Activated CD4-positive, CD25-positive, alpha-beta regulatory T cell treated with anti-CD3 and anti-CD28 coated beads, Interleukin-2, amount 50 U/mL, for 24 hours (primary cell): ENCODE results near the gene RAPGEF2.

Source experiments
- ATAC-seq, 2 donors: fragments of 150-1000 bp; cut with Tn5 transposase; one replicate each; pipeline ENCODE4 v1.10.0; 2021; ENCODE audit warnings: mild to moderate bottlenecking in 1 of 2, moderate library complexity in 1 of 2

The RAPGEF2 gene

GRCh38 chr4:159334461-159334860, 231.6 kb downstream of the RAPGEF2 start:
- no peak for ATAC-seq

DNA sequence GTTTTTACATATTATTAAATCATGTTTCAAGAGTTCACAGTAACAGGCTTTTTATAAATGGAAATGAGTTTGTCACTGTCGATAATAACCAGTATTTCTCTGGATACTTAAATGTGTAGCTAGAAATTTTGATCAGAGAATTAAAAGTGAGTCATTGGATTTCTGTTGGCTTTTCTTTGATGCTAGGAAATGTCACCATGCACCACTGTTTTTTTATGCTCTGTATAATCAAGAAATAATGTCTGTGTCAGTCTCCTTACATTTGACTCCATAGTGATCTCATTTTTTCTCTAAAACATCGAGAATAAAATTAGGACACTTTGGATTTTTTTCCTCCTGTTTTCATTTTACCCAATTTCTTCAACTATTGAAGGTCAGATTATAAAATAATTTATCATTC, 234.2 kb downstream of the RAPGEF2 start:
- no peak for ATAC-seq

DNA sequence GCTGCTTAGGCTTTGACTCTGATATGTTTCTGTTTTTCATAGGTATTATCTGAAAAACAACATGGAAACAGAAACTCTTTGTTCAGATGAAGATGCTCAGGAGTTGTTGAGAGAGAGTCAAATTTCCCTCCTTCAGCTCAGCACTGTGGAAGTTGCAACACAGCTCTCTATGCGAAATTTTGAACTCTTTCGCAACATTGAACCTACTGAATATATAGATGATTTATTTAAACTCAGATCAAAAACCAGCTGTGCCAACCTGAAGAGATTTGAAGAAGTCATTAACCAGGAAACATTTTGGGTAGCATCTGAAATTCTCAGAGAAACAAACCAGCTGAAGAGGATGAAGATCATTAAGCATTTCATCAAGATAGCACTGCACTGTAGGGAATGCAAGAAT, 238.6 kb downstream of the RAPGEF2 start:
- ATAC-seq = no peak

- no peak for ATAC-seq
Observed at GRCh38 chr4:159342374-159342773, 239.5 kb downstream of the RAPGEF2 start.

- no peak for ATAC-seq
Observed at GRCh38 chr4:159343116-159343515, 240.2 kb downstream of the RAPGEF2 start.

DNA sequence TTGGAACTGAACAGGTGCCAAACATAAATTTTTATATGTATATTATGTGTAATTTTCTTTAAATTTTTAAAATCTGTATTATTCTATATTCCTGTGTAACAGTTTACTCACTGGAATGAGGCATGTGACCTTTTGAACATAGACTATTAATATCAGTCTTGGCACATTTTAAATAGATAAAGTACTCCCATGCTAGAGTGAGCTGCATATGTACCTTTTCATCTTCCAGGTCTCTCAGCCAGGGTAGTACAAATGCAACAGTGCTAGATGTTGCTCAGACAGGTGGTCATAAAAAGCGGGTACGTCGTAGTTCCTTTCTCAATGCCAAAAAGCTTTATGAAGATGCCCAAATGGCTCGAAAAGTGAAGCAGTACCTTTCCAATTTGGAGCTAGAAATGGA, 242.0 kb downstream of the RAPGEF2 start:
- no peak for ATAC-seq

DNA sequence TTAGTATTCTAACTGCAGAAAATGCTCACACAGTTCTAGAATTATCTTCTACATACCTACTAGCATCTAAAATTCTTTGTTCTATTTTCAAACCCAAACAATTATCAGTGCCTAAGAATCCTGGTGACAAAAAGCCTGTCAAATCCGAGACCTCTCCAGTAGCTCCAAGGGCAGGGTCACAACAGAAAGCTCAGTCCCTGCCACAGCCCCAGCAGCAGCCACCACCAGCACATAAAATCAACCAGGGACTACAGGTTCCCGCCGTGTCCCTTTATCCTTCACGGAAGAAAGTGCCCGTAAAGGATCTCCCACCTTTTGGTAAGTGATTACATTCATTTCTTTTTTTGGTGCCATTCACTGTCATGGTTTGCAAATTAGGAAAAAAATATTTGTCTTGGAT, 243.8 kb downstream of the RAPGEF2 start:
- no peak for ATAC-seq

DNA sequence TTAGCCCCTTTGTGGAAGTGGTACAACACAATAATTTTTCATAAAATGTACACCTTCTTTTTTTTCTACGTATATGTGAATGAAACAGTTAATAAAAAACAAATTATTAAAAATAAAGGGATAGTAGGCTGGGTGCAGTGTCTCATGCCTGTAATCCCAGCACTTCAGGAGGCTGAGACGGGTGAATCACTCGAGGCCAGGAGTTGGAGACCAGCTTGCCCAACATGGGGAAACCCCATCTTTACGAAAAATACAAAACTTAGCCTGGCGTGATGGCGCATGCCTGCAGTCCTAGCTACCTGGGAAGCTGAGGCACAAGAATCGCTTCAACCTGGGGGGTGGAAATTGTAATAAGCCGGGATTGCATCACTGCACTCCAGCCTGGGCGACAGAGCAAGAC, 244.9 kb downstream of the RAPGEF2 start:
- ATAC-seq = no peak

DNA sequence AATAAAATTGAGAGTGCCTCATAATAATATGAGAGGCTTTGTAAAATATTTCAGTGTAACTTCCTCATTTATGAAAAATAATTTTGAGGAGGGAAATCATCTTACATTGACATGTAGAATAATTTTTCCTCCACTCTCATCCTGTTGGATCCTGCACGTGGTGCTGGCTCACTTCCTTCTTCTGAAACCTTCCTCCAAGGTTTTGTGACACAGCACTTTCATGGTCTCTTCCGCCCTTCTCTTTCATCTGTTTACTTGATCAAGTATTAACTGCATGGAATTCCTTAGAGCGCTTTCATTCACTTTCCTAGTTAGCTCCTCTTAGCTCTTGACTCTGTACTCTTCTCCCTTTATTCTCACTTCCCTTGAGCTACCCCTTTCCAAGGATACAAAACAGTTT, 246.5 kb downstream of the RAPGEF2 start:
- no peak for ATAC-seq

GRCh38 chr4:159352609-159353008, 249.7 kb downstream of the RAPGEF2 start:
- ATAC-seq = no peak

GRCh38 chr4:159353422-159354116, 250.7 kb downstream of the RAPGEF2 start:
- no peak for ATAC-seq

GRCh38 chr4:159355466-159355865, 252.6 kb downstream of the RAPGEF2 start:
- ATAC-seq = no peak

DNA sequence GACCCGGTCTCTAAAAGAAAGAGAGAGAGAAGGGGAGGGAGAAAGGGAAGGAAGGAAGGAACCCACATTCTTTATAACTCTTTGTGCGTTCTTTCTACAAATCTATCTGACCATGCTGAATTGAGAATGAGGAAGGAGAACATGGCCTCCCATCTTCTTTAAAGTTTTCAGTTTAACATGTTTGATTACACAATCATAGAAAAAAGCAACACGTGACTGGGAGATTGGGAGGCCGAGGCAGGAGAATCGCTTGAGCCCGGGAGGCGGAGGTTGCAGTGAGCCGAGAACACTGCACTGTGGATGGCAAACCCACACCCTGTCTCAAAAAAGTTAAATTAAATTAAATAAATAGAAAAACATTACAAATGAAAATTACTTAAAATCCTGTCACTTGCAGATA, 254.5 kb downstream of the RAPGEF2 start:
- no peak for ATAC-seq

DNA sequence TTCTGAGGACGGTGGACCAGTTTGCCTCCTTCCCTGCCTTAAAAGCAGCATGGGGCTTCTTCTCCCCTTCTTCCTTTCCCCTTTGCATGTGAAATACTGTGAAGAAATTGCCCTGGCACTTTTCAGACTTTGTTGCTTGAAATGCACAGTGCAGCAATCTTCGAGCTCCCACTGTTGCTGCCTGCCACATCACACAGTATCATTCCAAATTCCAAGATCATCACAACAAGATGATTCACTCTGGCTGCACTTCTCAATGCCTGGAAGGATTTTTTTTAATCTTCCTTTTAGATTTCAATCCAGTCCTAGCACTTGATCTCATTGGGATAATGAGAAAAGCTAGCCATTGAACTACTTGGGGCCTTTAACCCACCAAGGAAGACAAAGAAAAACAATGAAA, 255.3 kb downstream of the RAPGEF2 start:
- no peak for ATAC-seq

GRCh38 chr4:159360549-159360948, 257.7 kb downstream of the RAPGEF2 start:
- ATAC-seq = no peak

- ATAC-seq = no peak
Observed at GRCh38 chr4:159363361-159363760, 260.5 kb downstream of the RAPGEF2 start.

- ATAC-seq = no peak
Observed at GRCh38 chr4:159366966-159367780, 264.3 kb downstream of the RAPGEF2 start.

DNA sequence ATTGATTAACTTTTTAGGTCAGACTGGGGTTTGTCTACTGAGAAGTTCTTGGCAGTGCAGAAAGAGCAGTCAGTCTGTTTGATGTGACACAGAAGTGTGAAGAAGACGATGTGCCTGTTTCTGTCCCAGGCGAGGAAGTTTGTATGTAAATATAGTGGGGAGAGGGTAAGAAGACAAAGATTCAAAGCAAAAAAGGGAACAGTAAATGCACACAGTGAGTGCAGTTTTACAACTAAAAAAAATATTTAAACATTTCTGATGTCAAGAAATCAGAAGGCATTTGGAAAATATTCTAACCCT, 264.9 kb downstream of the RAPGEF2 start:
- ATAC-seq = no peak

- ATAC-seq = no peak
Observed at GRCh38 chr4:159368320-159368719, 265.4 kb downstream of the RAPGEF2 start.

DNA sequence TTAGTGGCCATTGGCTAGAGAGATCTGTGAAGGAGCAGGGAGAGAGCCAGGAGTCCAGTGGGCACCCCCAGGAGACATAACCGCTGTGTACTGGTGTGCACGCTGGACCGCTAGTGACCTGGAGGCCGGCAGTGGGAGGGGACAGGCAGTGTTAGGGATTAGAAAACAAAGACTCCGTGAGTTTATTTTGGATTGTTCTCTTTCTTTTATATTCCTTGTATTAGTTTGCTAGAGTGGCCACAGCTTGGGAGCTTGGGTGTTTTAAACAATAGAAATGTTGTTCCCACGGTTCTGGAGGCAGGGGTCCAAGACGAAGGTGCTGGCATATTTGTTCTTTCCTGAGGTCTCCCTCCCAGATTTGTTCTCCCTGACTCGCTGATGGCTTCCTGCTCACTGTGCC, 266.4 kb downstream of the RAPGEF2 start:
- no peak for ATAC-seq

- ATAC-seq = no peak
Observed at GRCh38 chr4:159370286-159370685, 267.4 kb downstream of the RAPGEF2 start.

DNA sequence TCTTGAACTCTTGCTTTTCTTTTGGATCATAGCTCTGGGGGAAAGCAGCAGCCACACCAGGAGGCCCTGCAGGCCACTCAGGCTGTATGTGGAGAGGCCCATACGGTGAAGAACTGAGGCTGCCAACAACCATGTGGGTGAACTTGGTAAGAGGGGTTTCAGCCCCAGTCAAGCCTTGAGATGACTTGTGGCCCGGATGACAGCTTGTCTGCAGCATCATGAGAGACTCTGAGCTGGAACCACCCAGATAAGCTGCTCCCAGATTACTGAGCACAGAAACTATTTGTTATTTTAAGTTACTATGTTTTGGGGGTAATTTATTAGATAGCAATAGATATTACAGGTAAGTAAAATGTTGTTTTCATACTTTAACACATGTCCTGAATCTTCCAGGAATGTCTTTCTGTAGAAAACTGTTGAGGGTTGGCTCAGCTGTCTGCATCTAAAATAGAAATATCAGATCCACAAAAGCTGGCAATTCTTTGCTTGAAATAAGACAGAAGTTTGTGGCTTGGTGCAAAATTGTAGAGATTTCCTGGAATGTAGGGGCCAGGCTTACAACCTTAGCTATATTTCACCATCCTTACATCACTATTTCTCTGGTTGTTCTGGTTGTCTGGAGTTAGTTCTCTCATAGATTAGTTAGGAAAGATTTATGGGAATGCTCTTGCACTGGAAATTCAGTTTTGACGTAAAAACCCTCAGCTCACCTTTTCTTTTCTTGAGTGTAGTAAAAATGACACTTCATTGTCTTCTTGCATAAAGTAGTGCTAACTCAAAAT, 272.1 kb downstream of the RAPGEF2 start:
- ATAC-seq = no peak

- no peak for ATAC-seq
Observed at GRCh38 chr4:159376289-159376688, 273.4 kb downstream of the RAPGEF2 start.
